Astrocyte of the hippocampus (primary cell): ENCODE results near the gene MYEOV.

Experiments
- DNase-seq: peaks from one replicate; pipeline ENCODE4 v3.0.0; 2011; ENCODE audit warnings: low read depth, low spot score

MYEOV gene

GRCh38 chr11:69342588-69343330 is 48.8 kb downstream of the MYEOV start:
- DNase-seq: no peak

- DNase-seq: no peak
These were observed 49.7 kb downstream of the MYEOV start for GRCh38 chr11:69343401-69344321.

- DNase-seq: no peak
These were observed 50.7 kb downstream of the MYEOV start for GRCh38 chr11:69344570-69345145.
